SU-DHL-6 (cell line): Measurements from ENCODE around the gene SEMA4C.

ENCODE experiments used
- H2AFZ ChIP-seq: fragments of 200-600 bp; sonication (generic); 2 replicates; pipeline ENCODE4 v1.6.1; 2014; ENCODE audit warnings: low read depth, mild to moderate bottlenecking, moderate library complexity, mixed read lengths, antibody characterized with exemption, low read length; ENCODE audit not compliant: severe bottlenecking
- H3F3A ChIP-seq: fragments of 200-600 bp; shearing (Covaris generic); 2 replicates; pipeline ENCODE4 v1.6.0; 2016; ENCODE audit warnings: antibody characterized with exemption, mild to moderate bottlenecking; ENCODE audit not compliant: insufficient read depth
- H3K27ac ChIP-seq: fragments of 200-600 bp; sonication (generic); 2 replicates; pipeline ENCODE4 v1.5.1; 2016; ENCODE audit warnings: low read depth, mild to moderate bottlenecking, low read length, moderate library complexity, mixed read lengths
- H3K27me3 ChIP-seq: fragments of 200-600 bp; sonication (generic), shearing (Covaris generic); 2 replicates; pipeline ENCODE4 v1.6.0; 2014; ENCODE audit warnings: mild to moderate bottlenecking, low read length
- H3K36me3 ChIP-seq: fragments of 200-600 bp; sonication (generic); 2 replicates; pipeline ENCODE4 v1.6.1; 2014; ENCODE audit warnings: mild to moderate bottlenecking, low read length, mixed read lengths
- H3K4me2 ChIP-seq: fragments of 300-600, 200-600 bp; shearing (Covaris generic), sonication (generic); 2 replicates; pipeline ENCODE4 v1.6.0; 2014; ENCODE audit warnings: low read length, low read depth, mild to moderate bottlenecking; ENCODE audit not compliant: poor library complexity, severe bottlenecking
- H3K4me3 ChIP-seq: fragments of 200-600 bp; sonication (generic); 2 replicates; pipeline ENCODE4 v1.5.1; 2014; ENCODE audit warnings: antibody characterized with exemption, low read length, mild to moderate bottlenecking, mixed read lengths; ENCODE audit not compliant: insufficient read depth, poor library complexity, severe bottlenecking
- H3K79me2 ChIP-seq: fragments of 200-600 bp; sonication (generic); 2 replicates; pipeline ENCODE4 v1.6.1; 2014; ENCODE audit warnings: mild to moderate bottlenecking, low read length, moderate library complexity; ENCODE audit not compliant: insufficient read depth
- H3K9ac ChIP-seq: fragments of 200-600 bp; sonication (generic); 2 replicates; pipeline ENCODE4 v1.7.0; 2014; ENCODE audit warnings: mild to moderate bottlenecking, low read length
- H3K9me2 ChIP-seq: fragments of 200-600 bp; sonication (generic); replicated peaks from 2 replicates; pipeline ENCODE4 v1.6.1; 2014; ENCODE audit warnings: low read length; ENCODE audit not compliant: insufficient read depth
- H3K9me3 ChIP-seq: fragments of 200-600 bp; sonication (generic); 2 replicates; pipeline ENCODE4 v1.6.1; 2014; ENCODE audit warnings: low read length, mixed read lengths; ENCODE audit not compliant: insufficient read depth
- H4K20me1 ChIP-seq: fragments of 200-600 bp; sonication (generic); 2 replicates; pipeline ENCODE4 v1.6.1; 2014; ENCODE audit warnings: low read depth, mild to moderate bottlenecking, antibody characterized with exemption, low read length, moderate library complexity, mixed read lengths
- EZH2phosphoT487 ChIP-seq: fragments of 200-600 bp; sonication (generic), shearing (Covaris generic); conservative IDR thresholded peaks from 2 replicates; pipeline ENCODE4 v1.6.1; 2018; ENCODE audit warnings: mild to moderate bottlenecking, antibody characterized with exemption, low read length, moderate library complexity, mixed read lengths
- TF ChIP-seq, protein P1 (sequence below): fragments of 200-600 bp; sonication (generic); IDR thresholded peaks from one replicate; pipeline ENCODE4 v1.5.1; 2017; ENCODE audit warnings: antibody characterized with exemption, mild to moderate bottlenecking, low read length, moderate library complexity; ENCODE audit not compliant: insufficient read depth, poor library complexity, severe bottlenecking

SEMA4C gene

DNA sequence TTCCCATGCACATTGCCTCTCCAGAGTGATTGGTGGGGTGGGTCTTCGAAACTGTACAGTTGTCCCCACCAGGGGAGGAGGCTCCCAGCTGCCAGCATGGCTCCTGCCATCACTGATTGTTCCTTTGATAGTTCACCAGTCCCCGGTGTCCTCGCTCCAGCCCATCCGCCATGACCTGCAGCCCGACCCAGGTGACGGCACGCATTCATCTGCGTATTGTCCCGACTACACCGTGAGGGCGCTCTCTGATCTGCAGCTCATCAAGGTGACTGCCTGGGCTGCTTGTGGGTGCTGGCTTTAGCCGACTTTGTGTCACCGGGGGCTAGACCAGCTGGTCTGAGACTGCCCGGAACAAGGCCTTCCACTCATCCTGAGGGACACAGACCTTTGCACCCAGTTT, 41.4 kb downstream of the SEMA4C start:
- Histone ChIP-seq H3K79me2 (0 out of 2 replicates have a peak, but pooled peaks cover 5% of the 10 kb centered on the region), H3K9me3 (no peaks in the 10 kb centered on the region), H3K27ac (no peak overlapping the region), H4K20me1 (no peaks in the 10 kb centered on the region), H3K9ac (no peak overlapping the region), H3K4me2 (no peak overlapping the region), H3K36me3 (0 out of 2 replicates have a peak, but pooled peaks cover 3% of the 10 kb centered on the region), H3F3A (no peaks in the 10 kb centered on the region), H3K4me3 (no peak overlapping the region), H2AFZ (no peak overlapping the region), H3K9me2 (no peaks in the 10 kb centered on the region), H3K27me3 (no peaks in the 10 kb centered on the region)
- no peak for TF ChIP-seq EZH2phosphoT487
- TF ChIP-seq, protein P1, sequence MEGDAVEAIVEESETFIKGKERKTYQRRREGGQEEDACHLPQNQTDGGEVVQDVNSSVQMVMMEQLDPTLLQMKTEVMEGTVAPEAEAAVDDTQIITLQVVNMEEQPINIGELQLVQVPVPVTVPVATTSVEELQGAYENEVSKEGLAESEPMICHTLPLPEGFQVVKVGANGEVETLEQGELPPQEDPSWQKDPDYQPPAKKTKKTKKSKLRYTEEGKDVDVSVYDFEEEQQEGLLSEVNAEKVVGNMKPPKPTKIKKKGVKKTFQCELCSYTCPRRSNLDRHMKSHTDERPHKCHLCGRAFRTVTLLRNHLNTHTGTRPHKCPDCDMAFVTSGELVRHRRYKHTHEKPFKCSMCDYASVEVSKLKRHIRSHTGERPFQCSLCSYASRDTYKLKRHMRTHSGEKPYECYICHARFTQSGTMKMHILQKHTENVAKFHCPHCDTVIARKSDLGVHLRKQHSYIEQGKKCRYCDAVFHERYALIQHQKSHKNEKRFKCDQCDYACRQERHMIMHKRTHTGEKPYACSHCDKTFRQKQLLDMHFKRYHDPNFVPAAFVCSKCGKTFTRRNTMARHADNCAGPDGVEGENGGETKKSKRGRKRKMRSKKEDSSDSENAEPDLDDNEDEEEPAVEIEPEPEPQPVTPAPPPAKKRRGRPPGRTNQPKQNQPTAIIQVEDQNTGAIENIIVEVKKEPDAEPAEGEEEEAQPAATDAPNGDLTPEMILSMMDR = no peak

DNA sequence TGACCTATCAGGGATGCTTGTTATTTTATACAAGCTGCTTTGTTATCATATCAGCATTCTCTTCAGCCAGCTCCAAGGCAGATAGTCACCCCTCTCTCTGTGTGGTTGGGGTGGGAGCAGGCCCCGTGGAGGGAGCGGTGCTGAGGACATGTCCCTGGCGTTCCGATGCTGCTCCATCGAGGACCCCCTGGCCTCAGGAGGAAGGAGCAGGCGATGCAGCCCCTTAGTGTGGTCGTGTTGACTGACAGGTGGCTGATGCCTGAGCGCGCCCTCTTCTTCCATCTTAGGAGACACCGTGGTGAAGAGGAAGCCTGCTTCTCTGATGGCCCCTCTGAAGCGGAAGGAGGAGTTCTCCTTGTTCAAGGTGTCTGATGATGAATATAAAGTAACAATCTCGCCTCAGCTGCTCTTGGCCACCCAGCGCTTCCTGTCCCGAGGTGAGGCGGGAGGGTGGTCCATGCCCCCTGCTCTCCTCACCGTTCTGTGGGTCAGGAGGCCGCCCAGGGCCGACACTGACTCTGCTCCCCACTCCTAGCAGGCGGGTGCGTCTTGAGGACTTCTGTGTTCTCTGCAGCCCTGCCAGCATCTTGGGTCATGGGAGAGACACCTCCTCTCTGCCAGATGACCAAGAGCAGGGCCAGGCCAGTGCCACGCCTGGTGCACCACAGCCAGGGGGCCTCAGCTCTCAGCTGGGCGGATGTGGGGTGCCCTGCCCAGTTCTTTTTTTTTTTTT, 43.2 kb downstream of the SEMA4C start:
- TF ChIP-seq, protein P1 = no peak
- no peak for TF ChIP-seq EZH2phosphoT487
- no peaks in the 10 kb centered on the region for H3F3A ChIP-seq
- H3K4me3 ChIP-seq = no peak overlapping the region
- H3K9ac ChIP-seq = no peak overlapping the region
- no peak overlapping the region for H2AFZ ChIP-seq
- no peak overlapping the region for H3K4me2 ChIP-seq
- H3K27me3 ChIP-seq = no peaks in the 10 kb centered on the region
- peaks cover 13% of the 10 kb centered on the region; the same call in 1 of the 2 replicates for H3K79me2 ChIP-seq
- H3K27ac ChIP-seq = no peak overlapping the region
- H4K20me1 ChIP-seq = no peaks in the 10 kb centered on the region
- H3K36me3 ChIP-seq = no peaks in the 10 kb centered on the region
- H3K9me2 ChIP-seq = no peaks in the 10 kb centered on the region
- H3K9me3 ChIP-seq = no peaks in the 10 kb centered on the region

DNA sequence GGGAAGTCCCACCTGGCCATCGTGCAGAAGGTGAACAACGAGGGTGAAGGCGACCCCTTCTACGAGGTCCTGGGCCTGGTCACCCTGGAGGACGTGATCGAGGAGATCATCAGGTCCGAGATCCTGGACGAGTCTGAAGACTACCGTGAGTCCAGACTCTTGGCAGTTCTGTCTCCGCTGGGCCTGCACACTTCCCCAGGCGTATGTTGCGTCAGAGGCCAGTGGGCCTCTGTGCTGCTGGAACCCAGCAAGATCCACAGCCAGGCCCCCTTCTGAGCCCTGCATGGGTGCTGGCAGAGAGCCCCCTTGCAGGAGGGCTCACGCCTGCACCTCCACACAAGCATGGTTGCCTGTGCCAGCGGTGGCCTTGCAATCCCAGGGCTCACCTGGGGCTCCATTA, 44.8 kb downstream of the SEMA4C start:
- no peak overlapping the region for H3K4me3 ChIP-seq
- TF ChIP-seq, protein P1 = no peak
- no peak for TF ChIP-seq EZH2phosphoT487
- H3K9me3 ChIP-seq = no peaks in the 10 kb centered on the region
- H3K36me3 ChIP-seq = no peaks in the 10 kb centered on the region
- H3K9me2 ChIP-seq = no peaks in the 10 kb centered on the region
- no peaks in the 10 kb centered on the region for H3K27me3 ChIP-seq
- no peaks in the 10 kb centered on the region for H3F3A ChIP-seq
- H3K27ac ChIP-seq = no peak overlapping the region
- H3K9ac ChIP-seq = no peak overlapping the region
- no peak overlapping the region for H2AFZ ChIP-seq
- H3K79me2 ChIP-seq = peaks cover 29% of the 10 kb centered on the region
- H4K20me1 ChIP-seq = no peaks in the 10 kb centered on the region
- no peak overlapping the region for H3K4me2 ChIP-seq
